HCT116 (cell line): Measurements from ENCODE around the gene SLC41A3. TPM values are rescaled to one million over a fixed set of nuclear protein-coding genes. Genes with fewer than 3 reads are reported as not detected.
A peak's percentile ranks its signal among the peaks of the same experiment; 100 is the strongest.
"Not testable (repeated sequence)": the region's sequence is repeated elsewhere in the genome, so short reads cannot be mapped to it uniquely, and the experiment has no call there.

Source experiments
- ATAC-seq: fragments of 200-7000 bp; cut with Tn5 transposase; 2 replicates; pipeline ENCODE4 v1.9.1; 2020; ENCODE audit warnings: mild to moderate bottlenecking, moderate library complexity
- BruUV-seq: library from RNA; stranded (reverse); fragments of 400-500 nt; replicated peaks from 2 replicates; lab custom pipeline; 2021; lab: Mats Ljungman, UMichigan
- CTCF ChIA-PET: fragments of 300-600 bp; sonication (Branson Sonifier 250); formaldehyde crosslinking; loops from one replicate; lab custom pipeline; 2021; ENCODE audit warnings: antibody characterized with exemption; lab: Charles Lee
- POLR2A ChIA-PET: fragments of 300-600, 350-600 bp; sonication (Branson Sonifier 250); formaldehyde crosslinking; loops from one replicate; lab custom pipeline; 2021; ENCODE audit warnings: antibody characterized with exemption; lab: Charles Lee
- RAD21 ChIA-PET, 2 experiments: fragments of 300-600 bp; sonication (Branson Sonifier 250); formaldehyde crosslinking; loops; one replicate each; lab custom pipeline; 2023; ENCODE audit warnings: low total read pairs in 2 of 2; ENCODE audit not compliant: uncharacterized antibody in 2 of 2, unreplicated experiment in 2 of 2, low non-redundant PET in 1 of 2; lab: Charles Lee
- DNase-seq: peaks from one replicate; pipeline ENCODE4 v3.0.0-alpha.2; 2010; ENCODE audit warnings: low read depth, low spot score
- H2AFZ ChIP-seq: fragments of 200-600 bp; shearing (Covaris generic), sonication (generic); 2 replicates; pipeline ENCODE4 v1.6.1; 2017; ENCODE audit warnings: low read depth, mixed run types, mixed read lengths, antibody characterized with exemption, low read length; ENCODE audit not compliant: poor library complexity, severe bottlenecking
- H3K27ac ChIP-seq: 2 replicates; pipeline ENCODE4 v1.5.1; 2012; ENCODE audit warnings: low read depth, low read length
- H3K27me3 ChIP-seq: fragments of 200-600 bp; sonication (generic); 2 replicates; pipeline ENCODE4 v1.6.1; 2016; ENCODE audit warnings: mixed run types, low read length, mixed read lengths; ENCODE audit not compliant: insufficient read depth
- H3K36me3 ChIP-seq, 2 experiments: fragments of 200-500 bp in 1 of 2; fragments of 200-600 bp in 1 of 2; sonication (Bioruptor generic) in 1 of 2; sonication (generic) in 1 of 2; 2 replicates each; pipeline versions ENCODE4 v1.5.1 to v1.6.1; 2014 to 2016; ENCODE audit warnings: low read length in 2 of 2, inconsistent platforms in 1 of 2, mixed read lengths in 1 of 2, mixed run types in 1 of 2; ENCODE audit not compliant: insufficient read depth in 2 of 2, control insufficient read depth in 1 of 2
- H3K4me1 ChIP-seq, 2 experiments: fragments of 200-600 bp in 1 of 2; sonication (generic) in 1 of 2; 2 replicates each; pipeline versions ENCODE4 v1.5.1 to v1.6.1; 2012 to 2017; ENCODE audit warnings: low read length in 2 of 2, inconsistent platforms in 1 of 2, mild to moderate bottlenecking in 1 of 2, mixed read lengths in 1 of 2, mixed run types in 1 of 2, moderate library complexity in 1 of 2; ENCODE audit not compliant: insufficient read depth in 2 of 2, control insufficient read depth in 1 of 2
- H3K4me2 ChIP-seq: fragments of 200-600 bp; sonication (generic); 2 replicates; pipeline ENCODE4 v1.6.1; 2017; ENCODE audit warnings: mixed run types, low read length, mixed read lengths
- H3K4me3 ChIP-seq, 2 experiments: fragments of 200-600 bp in 1 of 2; sonication (generic) in 1 of 2; replicated peaks in 1 of 2; 2 replicates each; pipeline ENCODE4 v1.5.1; 2011 to 2016; ENCODE audit warnings: low read length in 2 of 2, control low read depth in 1 of 2, low read depth in 1 of 2, mild to moderate bottlenecking in 1 of 2, mixed read lengths in 1 of 2, mixed run types in 1 of 2
- H3K79me2 ChIP-seq: fragments of 200-600 bp; sonication (generic); 2 replicates; pipeline ENCODE4 v1.6.1; 2017; ENCODE audit warnings: mild to moderate bottlenecking, mixed run types, low read length, moderate library complexity, mixed read lengths; ENCODE audit not compliant: insufficient read depth
- H3K9ac ChIP-seq: fragments of 200-600 bp; sonication (generic); 2 replicates; pipeline ENCODE4 v1.6.1; 2016; ENCODE audit warnings: low read length, mixed read lengths
- H3K9me2 ChIP-seq: fragments of 200-600 bp; sonication (generic), shearing (Covaris generic); 2 replicates; pipeline ENCODE4 v1.6.1; 2017; ENCODE audit warnings: mixed run types, mild to moderate bottlenecking, moderate library complexity; ENCODE audit not compliant: insufficient read depth
- H3K9me3 ChIP-seq, 2 experiments: fragments of 200-500 bp in 1 of 2; fragments of 200-600 bp in 1 of 2; sonication (Bioruptor generic) in 1 of 2; sonication (generic) in 1 of 2; 2 replicates each; pipeline ENCODE4 v1.6.1; 2014 to 2017; ENCODE audit warnings: low read length in 2 of 2, mixed read lengths in 2 of 2, inconsistent platforms in 1 of 2, low read depth in 1 of 2, mild to moderate bottlenecking in 1 of 2, mixed run types in 1 of 2, moderate library complexity in 1 of 2; ENCODE audit not compliant: control insufficient read depth in 1 of 2, insufficient read depth in 1 of 2
- H4K20me1 ChIP-seq: fragments of 200-600 bp; sonication (generic), shearing (Covaris generic); 2 replicates; pipeline ENCODE4 v1.6.1; 2017; ENCODE audit warnings: mixed run types, mild to moderate bottlenecking, moderate library complexity; ENCODE audit not compliant: insufficient read depth
- CBX3 ChIP-seq: IDR thresholded peaks from 2 replicates; pipeline ENCODE4 v1.6.1; 2012; ENCODE audit warnings: low read depth
- CEBPB ChIP-seq: IDR thresholded peaks from 2 replicates; pipeline ENCODE4 v1.6.1; 2012; ENCODE audit warnings: low read depth
- EGR1 ChIP-seq: IDR thresholded peaks from 2 replicates; pipeline ENCODE4 v1.6.1; 2012; ENCODE audit warnings: low read depth
- ELF1 ChIP-seq: IDR thresholded peaks from 2 replicates; pipeline ENCODE4 v1.6.1; 2012; ENCODE audit warnings: low read depth, borderline replicate concordance
- EZH2 ChIP-seq: fragments of 200-600 bp; sonication (generic); IDR thresholded peaks from 2 replicates; pipeline ENCODE4 v1.6.1; 2017; ENCODE audit warnings: antibody characterized with exemption, mixed run types
- EZH2phosphoT487 ChIP-seq: fragments of 200-600 bp; IDR thresholded peaks from 2 replicates; pipeline ENCODE4 v1.6.1; 2018; ENCODE audit warnings: antibody characterized with exemption, borderline replicate concordance
- FOSL1 ChIP-seq: IDR thresholded peaks from 2 replicates; pipeline ENCODE4 v1.6.1; 2012; ENCODE audit warnings: low read depth
- JUND ChIP-seq: IDR thresholded peaks from 2 replicates; pipeline ENCODE4 v1.6.1; 2012
- MAX ChIP-seq: IDR thresholded peaks from 2 replicates; pipeline ENCODE4 v1.6.1; 2012
- POLR2AphosphoS5 ChIP-seq: IDR thresholded peaks from 2 replicates; pipeline ENCODE4 v1.6.1; 2011; ENCODE audit warnings: mild to moderate bottlenecking, low read depth, low read length, moderate library complexity
- SIN3A ChIP-seq: IDR thresholded peaks from 2 replicates; pipeline ENCODE4 v1.6.1; 2012; ENCODE audit warnings: low read depth
- SP1 ChIP-seq: IDR thresholded peaks from 2 replicates; pipeline ENCODE4 v1.6.1; 2012; ENCODE audit warnings: low read depth
- TCF7L2 ChIP-seq: IDR thresholded peaks from 2 replicates; pipeline ENCODE4 v1.7.0; 2011; ENCODE audit warnings: borderline replicate concordance, inconsistent platforms; ENCODE audit not compliant: insufficient read depth, insufficient read length; ENCODE audit errors: extremely low read depth
- YY1 ChIP-seq: IDR thresholded peaks from 2 replicates; pipeline ENCODE4 v1.6.1; 2011; ENCODE audit warnings: low read length, low read depth, moderate library complexity, mild to moderate bottlenecking; ENCODE audit not compliant: insufficient replicate concordance; ENCODE audit errors: extremely low read depth
- ZFX ChIP-seq: fragments of 450-650 bp; IDR thresholded peaks from 2 replicates; pipeline ENCODE4 v1.6.1; 2017
- intact Hi-C: fragments of 100-400 bp; cut with micrococcal nuclease; formaldehyde crosslinking; loops from 2 replicates; pipeline ENCODE4 v1.10.0; 2022
- total RNA-seq: library from RNA; stranded (reverse); gene quantifications from one replicate; pipeline ENCODE4 v1.2.1, GENCODE V29; 2021; ENCODE audit not compliant: unreplicated experiment

The SLC41A3 gene
- total RNA-seq, 1 experiment from 2014 or later: 45.9 TPM

- Histone ChIP-seq H3K9ac (peak overlapping the region; percentile 65), H3K9me3 (no peaks in the 10 kb centered on the region), H3K9me2 (no peaks in the 10 kb centered on the region), H2AFZ (no peak overlapping the region), H3K79me2 (no peaks in the 10 kb centered on the region), H3K27ac (peak overlapping the region; percentile 59), H3K4me1 (no peaks in the 10 kb centered on the region), H4K20me1 (no peaks in the 10 kb centered on the region), H3K4me3 (peak overlapping the region; percentile 66 to 70), H3K4me2 (peak overlapping the region; percentile 73), H3K36me3 (no peaks in the 10 kb centered on the region), H3K27me3 (no peaks in the 10 kb centered on the region)
- POLR2A ChIA-PET: no interaction called here
- DNase-seq (peak; percentile 73), ATAC-seq (peak; percentile 100)
- RAD21 ChIA-PET: no interaction called here
- intact Hi-C loops: no loop called here
- CTCF ChIA-PET: no interaction called here
- BruUV-seq: no TSS peak
- no peak; the same call in 1 of the 2 replicates for TF ChIP-seq FOSL1
- no peak for TF ChIP-seq JUND
- TF ChIP-seq EZH2phosphoT487: no peak
- TF ChIP-seq TCF7L2: peak; percentile 13
- TF ChIP-seq MAX: peak; percentile 60
- TF ChIP-seq POLR2AphosphoS5: peak; percentile 69
- no peak for TF ChIP-seq YY1
- no peak for TF ChIP-seq SP1
- no peak for TF ChIP-seq EGR1
- TF ChIP-seq EZH2: no peak
- TF ChIP-seq ZFX: no peak
- TF ChIP-seq CBX3: 0 out of 2 replicates have a peak, but pooled peaks have one; percentile 39
- no peak for TF ChIP-seq CEBPB
- TF ChIP-seq SIN3A: no peak
- TF ChIP-seq ELF1: 0 out of 2 replicates have a peak, but pooled peaks have one; percentile 19
Observed at GRCh38 chr3:125990253-125990970, 93.5 kb downstream of the SLC41A3 start.

- DNase-seq, H4K20me1 ChIP-seq, H3K4me3 ChIP-seq, H3K4me2 ChIP-seq, CTCF ChIA-PET, H3K27ac ChIP-seq, H3K4me1 ChIP-seq, H3K27me3 ChIP-seq, RAD21 ChIA-PET, H3K36me3 ChIP-seq, H3K9me2 ChIP-seq, H3K9me3 ChIP-seq, BruUV-seq, H2AFZ ChIP-seq, POLR2A ChIA-PET, intact Hi-C loops, H3K9ac ChIP-seq, H3K79me2 ChIP-seq: not testable (repeated sequence)
- ATAC-seq: peak; percentile 99
Observed at GRCh38 chr3:125984951-125985350, 99.0 kb downstream of the SLC41A3 start.

- H4K20me1 ChIP-seq, intact Hi-C loops, H3K79me2 ChIP-seq, H3K27me3 ChIP-seq, H3K36me3 ChIP-seq, DNase-seq, POLR2A ChIA-PET, H3K27ac ChIP-seq, ATAC-seq, H3K9me2 ChIP-seq, H2AFZ ChIP-seq, H3K4me2 ChIP-seq, H3K9me3 ChIP-seq, RAD21 ChIA-PET, H3K9ac ChIP-seq, CTCF ChIA-PET, BruUV-seq, H3K4me3 ChIP-seq, H3K4me1 ChIP-seq: not testable (repeated sequence)
Observed at GRCh38 chr3:125977104-125977503, 106.8 kb downstream of the SLC41A3 start.
